HTERT RPE-1 (cell line): ENCODE data around the gene UNC80.

ENCODE experiments used
- in situ Hi-C: fragments of 300-500 bp; cut with MboI; formaldehyde crosslinking; loops from 4 replicates; pipeline ENCODE4 v1.14.3; 2020; ENCODE audit warnings: low sequenced_read_pairs

Gene UNC80

DNA sequence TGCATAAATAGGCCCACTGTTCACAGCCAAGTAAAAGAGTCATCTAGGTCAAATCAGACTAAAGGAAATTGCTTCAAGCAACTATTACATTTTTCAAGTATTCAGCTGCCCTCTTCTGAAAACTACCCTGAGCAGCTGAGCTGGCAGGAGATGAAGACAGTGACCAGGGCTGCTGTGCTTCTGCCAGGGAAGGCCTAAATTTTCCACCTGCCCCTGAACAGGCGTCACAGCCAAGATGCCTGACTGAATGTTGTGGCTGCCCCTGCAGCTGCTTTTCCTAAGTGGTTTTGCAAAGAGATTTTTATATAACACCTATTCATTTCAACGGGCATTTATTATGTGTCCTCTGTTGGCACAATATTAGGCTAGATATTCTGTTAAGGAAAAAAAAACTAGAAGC, 134.1 kb downstream of the UNC80 start:
- in situ Hi-C loops: no loop called here

GRCh38 chr2:209907746-209908145, 136.1 kb downstream of the UNC80 start:
- in situ Hi-C loops: no loop called here

- in situ Hi-C loops: no loop called here
Observed at GRCh38 chr2:209908511-209908910, 136.9 kb downstream of the UNC80 start.

GRCh38 chr2:209911486-209911885, 139.9 kb downstream of the UNC80 start:
- in situ Hi-C loops: no loop called here

DNA sequence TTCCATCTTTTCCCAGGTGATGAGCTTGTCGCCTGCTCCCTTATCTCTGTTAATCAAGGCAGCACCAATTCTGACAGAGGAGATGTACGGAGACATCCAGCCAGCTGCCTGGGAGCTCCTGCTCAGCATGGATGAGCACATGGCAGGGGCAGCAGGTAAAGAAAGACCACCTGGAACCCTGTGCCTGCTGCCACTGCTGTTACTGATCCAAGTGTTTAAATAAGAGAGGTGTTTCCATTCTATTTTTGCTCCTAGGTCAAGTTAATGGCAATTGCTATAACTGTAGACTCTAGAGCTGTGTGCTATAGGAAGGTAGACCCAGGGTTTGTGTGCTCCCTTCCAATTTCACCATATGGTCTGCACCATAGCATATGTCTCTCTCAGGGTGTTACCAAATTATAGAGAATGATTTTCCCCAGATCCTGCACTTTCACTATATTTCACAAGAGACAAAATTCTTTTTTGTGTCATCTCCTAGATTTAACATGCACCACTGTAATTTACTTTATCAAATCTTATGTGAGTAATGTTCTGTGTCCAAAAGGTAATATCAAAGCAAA, 142.2 kb downstream of the UNC80 start:
- in situ Hi-C loops: no loop called here

- in situ Hi-C loops: no loop called here
Observed at GRCh38 chr2:209917154-209917771, 145.6 kb downstream of the UNC80 start.

DNA sequence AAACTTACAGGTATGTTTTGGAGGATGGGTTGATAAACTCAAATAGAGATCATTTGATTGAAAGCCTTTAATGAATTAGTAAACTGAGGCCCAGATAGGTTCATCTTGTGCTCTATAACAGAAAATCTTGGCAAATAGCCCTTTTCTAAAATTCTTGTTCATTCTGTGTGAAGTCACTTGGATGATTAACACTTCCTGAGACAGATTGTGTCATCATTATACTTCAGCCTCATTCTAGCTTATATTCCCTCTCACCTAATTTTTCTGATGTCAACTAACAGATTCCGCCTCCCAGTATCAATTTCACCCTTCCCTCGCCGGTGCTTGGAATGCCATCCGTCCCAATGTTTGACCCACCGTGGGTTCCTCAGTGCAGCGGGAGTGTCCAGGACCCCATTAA, 146.6 kb downstream of the UNC80 start:
- in situ Hi-C loops: no loop called here

GRCh38 chr2:209922116-209922515, 150.5 kb downstream of the UNC80 start:
- in situ Hi-C loops: no loop called here

DNA sequence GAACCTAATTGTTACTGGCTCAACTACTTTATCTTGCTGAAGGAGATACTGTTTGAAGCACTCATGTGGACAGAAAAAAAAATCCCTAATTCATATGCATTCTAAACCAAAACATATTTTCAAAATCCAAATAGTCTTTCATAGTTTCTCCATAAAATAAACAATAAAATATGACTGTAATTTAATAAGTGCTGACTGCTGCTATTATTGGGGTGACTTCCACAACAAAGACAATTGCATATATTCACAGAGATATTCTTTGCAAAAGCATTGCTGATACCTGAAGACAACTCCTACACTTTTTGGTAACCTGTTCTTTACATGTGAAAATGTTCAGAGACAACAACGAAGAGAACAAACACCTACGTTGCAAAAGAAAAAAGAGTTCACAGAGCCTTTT, 157.7 kb downstream of the UNC80 start:
- in situ Hi-C loops: loop anchor here (25.0 kb wide), 1 partner anchor 258 kb away; no protein-coding TSS in a partner anchor

DNA sequence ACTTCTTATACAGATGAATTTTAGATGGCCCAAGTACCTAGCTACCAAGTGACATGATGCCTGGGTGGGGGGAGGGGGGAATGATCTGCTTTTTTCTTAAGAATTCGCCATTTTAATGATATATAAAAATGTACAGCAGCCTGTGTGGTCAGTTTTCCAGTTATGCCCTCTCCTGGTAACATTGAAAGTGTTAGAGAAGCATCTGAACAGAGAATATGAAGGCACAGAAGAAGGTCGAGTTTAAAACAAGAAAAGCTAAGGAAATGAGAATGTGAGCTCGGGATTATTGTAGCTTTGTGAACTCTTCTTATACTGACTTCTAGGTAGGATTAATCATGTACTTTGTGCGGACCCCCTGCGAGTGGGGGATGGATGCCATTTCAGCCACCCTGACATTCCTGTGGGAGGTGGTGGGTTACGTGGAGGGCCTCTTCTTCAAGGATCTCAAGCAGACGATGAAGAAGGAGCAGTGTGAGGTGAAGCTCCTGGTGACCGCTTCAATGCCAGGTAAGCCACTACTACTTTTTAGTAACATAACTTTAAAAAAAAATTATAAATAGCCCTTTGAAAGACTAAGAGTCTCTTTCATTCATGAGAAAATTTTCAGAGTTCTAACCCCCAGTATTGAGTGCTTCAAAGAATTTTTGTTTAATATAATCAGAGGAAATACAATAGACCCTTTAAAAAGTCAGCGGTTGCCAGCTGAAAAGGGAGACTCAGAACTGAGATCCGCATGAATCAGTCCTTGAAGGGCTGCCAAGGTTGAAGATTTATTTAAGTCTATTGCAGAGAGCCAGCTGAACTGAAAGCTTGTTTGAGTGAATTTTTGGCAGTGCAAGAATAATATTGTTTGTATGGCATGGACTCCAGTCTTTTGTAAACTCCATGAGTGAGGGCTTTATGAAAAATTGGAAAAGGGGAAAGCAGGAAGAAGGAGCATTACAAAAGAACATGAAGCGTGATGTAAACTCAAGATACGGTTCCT, 162.2 kb downstream of the UNC80 start:
- in situ Hi-C loops: loop anchor here (25.0 kb wide), 1 partner anchor 254 kb away; no protein-coding TSS in a partner anchor

- in situ Hi-C loops: loop anchor here (25.0 kb wide), 1 partner anchor 251 kb away; no protein-coding TSS in a partner anchor
Observed at GRCh38 chr2:209936106-209936666, 164.6 kb downstream of the UNC80 start.

DNA sequence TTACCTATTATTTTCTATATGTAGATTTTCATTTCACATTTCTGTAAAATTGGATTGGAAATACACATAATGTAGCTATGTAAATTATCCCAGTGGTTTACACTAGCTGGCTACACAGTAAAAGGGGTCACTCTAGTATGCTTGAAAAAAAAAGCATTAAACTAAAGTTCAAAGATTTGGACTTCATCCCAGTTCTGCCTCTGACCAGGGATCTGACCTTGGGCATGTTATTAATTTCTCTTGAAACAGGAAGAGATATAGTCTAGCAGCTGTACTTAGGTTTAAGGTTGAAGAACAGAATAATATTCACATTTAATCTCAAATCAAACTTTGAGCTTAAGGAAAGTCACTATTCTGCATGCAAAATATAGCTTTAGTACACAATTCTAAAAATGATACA, 166.3 kb downstream of the UNC80 start:
- in situ Hi-C loops: loop anchor here (25.0 kb wide), 1 partner anchor 249 kb away; no protein-coding TSS in a partner anchor

DNA sequence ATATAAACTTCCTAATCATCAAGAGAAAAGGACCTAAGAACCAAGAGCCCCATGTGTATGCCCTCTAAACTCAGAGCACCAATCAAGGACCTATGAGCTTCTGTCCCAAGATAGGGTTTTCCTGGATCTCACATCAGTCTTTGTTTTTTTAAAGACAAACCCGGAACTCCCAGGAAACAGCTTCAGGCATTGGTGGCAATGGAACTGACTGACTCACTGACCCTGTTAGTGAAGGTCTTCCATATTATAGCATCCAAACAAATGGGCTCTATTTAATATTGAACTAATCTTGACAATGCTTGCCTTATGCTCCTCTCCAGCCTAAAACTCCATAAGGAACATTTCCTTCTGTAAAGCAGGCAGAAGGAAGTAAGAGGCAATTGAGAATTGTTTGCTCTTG, 167.3 kb downstream of the UNC80 start:
- in situ Hi-C loops: loop anchor here (25.0 kb wide), 1 partner anchor 248 kb away; no protein-coding TSS in a partner anchor

DNA sequence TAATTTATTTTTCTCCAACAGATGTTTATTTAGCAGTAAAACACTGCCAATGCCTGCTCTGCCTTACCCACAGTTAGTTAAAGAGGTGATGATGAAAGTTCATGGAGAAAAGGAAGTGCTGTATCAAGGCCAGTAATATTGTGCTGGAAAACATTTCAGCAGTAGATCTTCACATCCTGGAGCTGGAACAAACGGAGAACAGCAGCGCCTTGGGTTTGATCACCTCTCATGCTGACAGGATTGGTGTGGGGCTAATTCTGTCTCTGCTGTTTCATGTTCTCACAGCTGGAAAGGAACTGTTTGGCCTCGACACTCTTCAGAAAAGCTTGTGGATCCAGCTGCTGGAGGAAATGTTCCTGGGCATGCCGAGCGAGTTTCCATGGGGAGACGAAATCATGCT, 169.3 kb downstream of the UNC80 start:
- in situ Hi-C loops: loop anchor here (25.0 kb wide), 1 partner anchor 246 kb away; no protein-coding TSS in a partner anchor

DNA sequence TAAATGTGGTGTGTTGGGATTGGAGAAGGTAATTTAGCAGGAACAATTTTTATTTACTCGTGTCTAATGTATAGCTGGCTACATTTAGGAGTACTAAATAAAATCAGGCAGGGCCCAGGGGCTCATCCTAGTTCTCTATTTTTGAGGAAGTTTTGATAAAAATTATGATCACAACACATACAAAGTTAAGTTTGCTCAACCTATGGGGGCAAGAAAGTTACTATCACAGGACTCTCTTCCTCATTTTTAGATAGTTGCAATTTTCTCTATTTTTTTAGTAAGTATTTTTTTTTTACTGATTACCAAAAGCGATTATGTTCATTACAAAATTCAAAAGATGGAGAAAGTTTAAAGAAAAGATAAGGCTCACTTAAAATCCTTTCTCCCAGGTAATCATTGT, 170.8 kb downstream of the UNC80 start:
- in situ Hi-C loops: loop anchor here (25.0 kb wide), 1 partner anchor 245 kb away; no protein-coding TSS in a partner anchor

GRCh38 chr2:209942936-209943605, 171.4 kb downstream of the UNC80 start:
- in situ Hi-C loops: loop anchor here (25.0 kb wide), 1 partner anchor 244 kb away; no protein-coding TSS in a partner anchor

DNA sequence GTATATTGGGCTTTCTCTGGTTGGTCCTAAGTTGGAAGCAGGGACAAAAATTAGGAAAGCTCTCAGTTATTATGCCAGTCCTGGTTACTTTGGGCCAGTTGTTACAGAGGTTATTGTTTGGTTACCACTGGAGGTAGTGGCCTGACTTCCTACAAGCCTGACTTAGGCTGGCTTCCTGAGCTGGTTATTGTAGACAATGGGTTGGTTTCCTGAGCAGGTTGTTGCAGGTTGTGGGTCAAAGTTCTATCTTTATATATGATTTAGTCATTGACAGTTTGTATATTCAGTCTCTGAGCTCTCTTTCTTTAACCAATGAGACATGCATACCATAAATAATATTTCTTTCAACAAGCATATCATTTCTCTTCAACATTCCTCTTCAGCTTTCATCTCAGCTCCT, 172.1 kb downstream of the UNC80 start:
- in situ Hi-C loops: loop anchor here (25.0 kb wide), 1 partner anchor 244 kb away; no protein-coding TSS in a partner anchor

GRCh38 chr2:209946539-209946938, 174.9 kb downstream of the UNC80 start:
- in situ Hi-C loops: loop anchor here (25.0 kb wide), 1 partner anchor 241 kb away; no protein-coding TSS in a partner anchor

- in situ Hi-C loops: no loop called here
Observed at GRCh38 chr2:209956271-209956670, 184.6 kb downstream of the UNC80 start.

DNA sequence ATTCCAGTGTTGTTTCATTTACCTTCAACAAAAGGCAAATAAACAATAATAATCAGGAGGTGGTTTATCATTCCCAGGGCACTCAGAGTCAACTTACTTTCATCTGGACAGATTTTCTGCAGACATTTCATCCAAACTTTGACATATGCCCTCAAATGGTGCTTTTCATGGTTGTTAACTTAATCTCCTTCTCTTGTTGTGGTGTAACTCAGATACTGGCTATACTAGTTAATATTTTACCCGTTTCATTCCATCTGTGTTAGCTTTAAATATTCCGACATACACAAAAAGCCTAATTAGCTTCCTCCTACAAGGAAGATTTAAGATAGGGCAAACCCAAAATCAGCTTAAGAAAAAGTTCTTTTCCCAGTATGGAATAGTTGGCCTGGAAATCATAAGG, 186.4 kb downstream of the UNC80 start:
- in situ Hi-C loops: no loop called here
